HG03175 (cell line): ENCODE results near the gene CYP11A1.
"Not testable (repeated sequence)": the region's sequence is repeated elsewhere in the genome, so short reads cannot be mapped to it uniquely, and the experiment has no call there.

Source experiments
- ATAC-seq: cut with Tn5 transposase; IDR thresholded peaks from one replicate; pipeline ENCODE4 v1.9.1; 2021; ENCODE audit warnings: mild to moderate bottlenecking, moderate library complexity; ENCODE audit not compliant: unreplicated experiment

CYP11A1 gene

DNA sequence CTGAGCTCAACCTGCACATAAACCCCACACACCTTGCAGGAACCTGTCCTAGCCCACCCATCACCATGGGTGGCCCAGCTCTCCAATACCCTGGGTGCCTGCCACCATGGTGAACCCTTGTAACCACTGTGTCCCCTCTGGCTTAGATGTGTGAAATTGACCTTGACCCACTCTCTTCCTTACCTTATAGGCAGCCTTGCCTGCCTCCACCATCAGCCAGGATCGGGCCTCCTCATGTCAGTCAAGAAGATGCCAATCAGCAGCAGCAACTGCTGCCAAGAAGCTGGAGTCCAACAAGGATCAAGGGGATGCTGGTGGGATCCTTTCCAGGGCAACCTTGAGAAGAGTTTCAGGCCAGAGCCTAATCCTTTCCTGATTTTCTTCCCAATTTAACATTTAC, 8.8 kb upstream of the CYP11A1 start:
- ATAC-seq = no peak

DNA sequence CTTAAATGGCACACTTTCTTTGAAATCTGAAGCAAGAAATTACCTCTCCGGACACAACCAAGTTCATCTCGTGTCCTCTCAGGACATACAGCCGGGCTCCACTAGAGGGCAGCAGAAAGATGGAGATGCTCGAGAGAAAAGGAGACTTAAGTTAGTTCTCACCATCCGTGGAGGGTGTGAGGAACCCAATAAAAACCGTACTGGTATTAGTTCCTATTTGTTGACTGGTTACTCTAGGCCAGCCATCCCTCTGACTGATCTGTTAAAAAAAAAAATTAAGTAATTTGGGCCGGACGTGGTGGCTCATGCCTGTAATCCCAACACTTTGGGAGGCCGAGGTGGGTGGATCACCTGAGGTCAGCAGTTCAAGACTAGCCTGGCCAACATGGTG, 7.9 kb upstream of the CYP11A1 start:
- peak; percentile 54 for ATAC-seq

DNA sequence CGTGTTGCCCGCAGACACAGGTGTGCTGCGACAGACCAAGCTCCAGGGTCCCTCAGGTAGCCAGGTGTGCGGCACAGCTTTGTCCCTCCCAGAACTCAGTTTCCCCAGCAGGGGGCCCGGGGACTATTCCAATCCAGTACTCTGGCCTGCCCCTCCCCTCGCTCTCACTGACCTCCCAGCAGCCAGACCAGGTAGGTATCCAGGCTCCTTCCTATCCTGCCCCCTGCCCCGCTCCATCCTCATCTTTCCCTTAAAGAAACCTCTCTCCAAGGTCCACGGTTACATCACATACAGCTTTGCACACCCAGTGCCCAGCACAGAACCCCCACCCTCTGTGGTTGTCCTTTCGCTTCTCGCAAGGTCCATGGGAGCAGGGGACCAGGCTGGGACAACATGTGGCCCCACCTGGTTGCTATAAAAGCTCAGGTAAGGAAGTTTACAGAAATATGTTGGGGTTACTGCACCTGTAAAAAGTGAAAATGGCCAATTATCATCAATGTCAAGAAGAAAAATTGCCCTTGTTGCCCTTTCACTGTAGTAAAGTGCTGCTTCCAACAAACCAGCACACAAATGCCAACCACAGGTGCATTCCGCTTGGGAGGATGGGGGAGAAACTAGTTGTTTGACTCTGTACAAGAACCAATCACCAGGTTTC, 7.3 kb upstream of the CYP11A1 start:
- peak; percentile 13 for ATAC-seq

DNA sequence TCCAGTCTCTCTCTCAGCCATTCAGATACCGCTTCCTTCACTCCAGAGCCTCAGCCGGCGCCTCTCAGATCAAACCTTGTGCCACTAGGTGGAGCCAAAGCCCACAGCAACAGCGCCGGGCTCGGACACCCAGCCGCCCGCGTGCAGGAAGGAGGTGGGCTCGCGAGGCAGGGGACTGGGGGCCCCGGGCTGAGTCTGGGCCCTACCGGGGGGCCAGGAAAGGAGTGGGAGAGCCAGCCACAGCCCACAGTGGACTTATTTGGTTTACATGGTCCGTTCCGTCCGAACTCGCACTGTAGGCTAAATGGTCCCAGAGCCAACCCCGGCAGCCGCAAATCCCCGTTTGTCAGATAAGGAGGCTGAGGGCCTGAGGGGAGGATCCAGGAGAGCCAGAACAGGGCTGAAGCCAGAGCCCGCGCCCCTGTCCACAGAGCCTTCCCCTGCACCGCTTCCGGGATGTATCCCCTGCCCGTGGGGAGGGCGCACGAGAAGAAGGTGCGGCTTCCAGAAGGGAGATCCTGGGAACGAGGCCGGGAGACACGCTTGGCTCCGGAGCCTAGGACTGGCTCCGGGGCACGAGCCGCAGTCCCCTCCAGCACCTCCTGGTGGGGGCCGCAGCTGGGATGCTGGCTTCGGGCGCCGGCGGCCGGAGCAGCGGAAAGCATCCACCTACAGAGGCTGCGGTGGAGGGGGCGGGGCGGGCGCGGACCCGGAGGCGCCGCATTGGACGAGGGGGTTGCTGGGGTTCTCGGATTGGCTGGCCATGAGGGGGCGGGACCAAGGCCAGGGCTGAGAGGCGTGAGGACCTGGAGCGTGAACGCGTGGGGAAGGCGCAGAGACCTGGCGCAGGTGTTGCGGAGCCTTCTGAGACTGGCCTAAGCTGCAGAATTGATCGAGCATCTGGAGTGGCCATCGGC, 6.5 kb upstream of the CYP11A1 start:
- peak; percentile 75 for ATAC-seq

DNA sequence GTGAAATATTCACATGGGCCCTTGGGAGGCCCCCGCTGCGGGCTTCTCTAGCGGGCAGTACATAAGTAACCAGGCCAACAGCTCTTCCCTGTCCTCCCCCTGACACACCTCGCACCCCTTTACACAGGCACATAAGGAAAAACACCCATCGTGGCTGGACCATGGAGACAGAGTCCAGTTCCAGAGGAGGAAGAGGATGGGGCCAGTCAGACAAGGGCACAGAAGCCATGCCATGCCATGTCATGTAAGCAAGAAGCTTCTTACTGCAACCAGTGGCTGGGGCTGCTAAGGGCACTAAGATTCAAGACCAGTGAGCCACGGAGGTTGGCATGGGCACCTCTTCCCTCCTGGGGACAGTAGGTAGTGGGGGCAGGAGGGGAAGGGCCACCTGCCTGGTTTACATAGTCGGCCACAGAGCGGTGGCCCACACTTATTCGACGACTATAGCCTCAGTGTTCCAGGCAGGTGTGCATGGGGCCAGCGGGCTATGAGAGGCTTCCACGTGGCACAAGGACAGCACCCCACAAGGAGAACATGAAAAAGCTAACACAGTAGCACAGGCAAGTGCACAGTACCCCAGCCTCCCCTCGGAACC, 5.7 kb upstream of the CYP11A1 start:
- no peak for ATAC-seq

DNA sequence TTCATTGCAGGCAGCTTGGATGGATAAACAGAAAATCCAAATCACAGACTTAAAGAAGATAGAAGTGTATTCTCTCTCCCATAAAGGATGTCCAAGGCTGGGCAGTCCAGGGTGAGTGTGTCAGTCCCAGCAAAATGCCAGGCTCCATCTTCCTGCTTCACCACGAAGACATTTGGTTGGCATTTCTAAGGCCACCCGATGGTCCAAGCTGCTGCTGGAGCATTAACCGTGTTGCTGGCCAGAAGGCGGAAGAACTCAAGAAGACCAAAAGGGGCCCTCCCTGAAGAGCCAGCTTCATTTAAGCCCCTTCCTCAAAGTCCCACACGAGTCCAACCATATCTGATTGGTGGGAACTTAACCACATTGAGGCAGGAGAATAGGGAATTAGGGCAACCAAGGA, 3.0 kb upstream of the CYP11A1 start:
- ATAC-seq = no peak

DNA sequence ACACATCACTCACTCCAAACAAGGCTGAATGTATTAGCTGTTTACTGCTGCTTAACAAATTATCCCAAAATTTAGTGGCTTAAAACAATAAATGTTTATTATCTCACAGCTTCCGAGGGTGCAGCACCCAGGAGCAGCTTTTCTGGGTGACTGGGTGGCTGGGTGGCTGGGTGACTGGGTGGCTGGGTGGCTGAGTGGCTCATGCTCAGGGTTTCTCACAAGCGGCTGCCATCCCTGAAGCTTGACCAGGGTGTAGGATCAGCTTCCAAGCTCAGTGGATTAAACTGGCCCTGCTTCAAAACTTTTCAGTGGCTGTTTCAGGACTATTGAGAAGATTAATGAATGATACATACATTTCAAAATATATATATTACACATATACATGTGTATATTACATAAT, 2.3 kb upstream of the CYP11A1 start:
- ATAC-seq = no peak

DNA sequence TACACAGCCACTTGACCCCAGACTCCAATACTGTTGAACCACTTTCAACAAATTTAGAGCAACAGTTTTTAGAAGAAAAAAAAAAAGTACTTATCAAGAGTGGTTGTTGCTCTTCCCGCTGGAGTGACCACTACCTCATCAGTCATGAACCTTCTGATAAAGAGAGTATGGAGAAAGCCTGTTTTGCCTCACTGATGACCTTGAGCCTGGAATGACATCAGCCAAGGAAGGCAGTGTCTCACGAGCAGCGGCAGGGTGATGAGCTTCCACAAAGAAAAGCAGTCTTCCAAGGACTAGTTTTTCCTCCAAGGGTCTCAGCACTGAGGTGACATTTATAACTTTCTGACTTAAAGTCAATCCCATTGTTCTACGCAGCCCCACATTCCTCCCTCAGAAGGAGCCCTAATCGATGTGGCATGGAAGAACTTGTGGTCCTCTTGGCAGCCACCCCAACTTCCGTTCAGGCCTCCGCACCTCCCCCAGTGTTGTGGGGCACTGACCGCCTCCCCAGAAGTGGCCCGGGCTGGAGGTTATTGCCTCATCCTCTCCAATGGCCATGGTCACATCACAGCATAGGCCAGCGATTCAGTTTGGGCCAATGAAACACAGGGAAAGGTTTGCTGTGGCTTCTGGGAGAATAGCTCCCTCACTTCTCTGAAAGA, 1.8 kb upstream of the CYP11A1 start:
- ATAC-seq = no peak

DNA sequence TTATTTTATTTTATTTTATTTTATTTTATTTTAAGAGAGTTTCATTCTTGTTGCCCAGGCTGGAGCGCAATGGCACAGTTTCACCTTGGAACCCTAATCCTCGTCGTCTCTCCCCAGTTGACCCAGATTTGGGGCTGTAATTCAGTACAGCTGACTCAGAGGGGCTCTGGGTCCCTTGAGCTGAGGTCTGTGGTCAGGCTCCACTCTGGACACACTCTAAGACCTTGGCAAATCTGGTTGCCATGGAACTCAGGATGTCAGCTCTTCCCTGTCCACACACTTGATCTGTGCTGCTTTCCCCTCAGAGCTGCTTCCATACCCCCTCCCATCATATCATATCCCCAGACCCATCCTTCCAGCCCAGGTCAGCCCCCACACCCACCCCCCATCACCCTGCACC, 675 bp upstream of the CYP11A1 start:
- ATAC-seq = no peak

DNA sequence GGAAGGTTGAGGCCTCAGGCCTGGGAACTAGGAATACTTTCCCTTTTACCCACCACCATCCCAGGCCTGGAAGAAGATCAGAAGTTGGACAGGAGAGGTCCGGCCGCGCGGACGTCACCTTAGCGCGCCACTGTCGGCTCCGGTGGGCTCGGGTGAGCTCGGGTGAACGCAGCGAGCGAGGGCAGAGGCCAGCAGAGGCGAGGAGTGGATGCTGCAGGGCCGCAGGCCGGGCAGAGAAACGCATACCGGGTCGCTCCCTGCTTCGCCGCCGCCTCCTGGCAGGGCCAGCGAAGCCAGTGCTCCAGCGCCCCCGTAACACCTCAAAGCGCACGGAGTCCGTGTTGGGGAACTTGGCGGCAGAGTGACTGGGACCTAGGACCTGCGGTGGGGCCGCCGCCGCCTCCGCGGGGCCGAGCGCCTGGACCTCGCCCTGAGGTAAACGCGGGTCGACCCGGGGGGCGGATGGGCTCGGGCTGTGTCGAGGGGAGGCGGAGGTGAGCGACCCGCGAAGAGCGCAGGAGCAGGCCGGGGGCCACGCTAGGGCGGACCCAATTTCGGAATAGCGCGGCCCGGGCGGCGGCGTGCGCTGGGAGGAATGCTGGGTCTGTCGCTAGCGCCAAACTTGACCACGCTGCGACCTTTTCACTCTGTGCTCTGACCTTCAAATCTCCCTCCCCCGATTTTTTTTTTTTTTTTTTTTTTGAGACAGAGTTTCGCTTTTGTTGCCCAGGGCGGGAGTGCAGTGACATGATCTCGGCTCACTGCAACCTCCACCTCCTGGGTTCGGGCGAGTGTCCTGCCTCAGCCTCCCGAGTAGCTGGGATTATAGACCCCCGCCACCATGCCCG, 1.6 kb downstream of the CYP11A1 start:
- ATAC-seq = no peak

DNA sequence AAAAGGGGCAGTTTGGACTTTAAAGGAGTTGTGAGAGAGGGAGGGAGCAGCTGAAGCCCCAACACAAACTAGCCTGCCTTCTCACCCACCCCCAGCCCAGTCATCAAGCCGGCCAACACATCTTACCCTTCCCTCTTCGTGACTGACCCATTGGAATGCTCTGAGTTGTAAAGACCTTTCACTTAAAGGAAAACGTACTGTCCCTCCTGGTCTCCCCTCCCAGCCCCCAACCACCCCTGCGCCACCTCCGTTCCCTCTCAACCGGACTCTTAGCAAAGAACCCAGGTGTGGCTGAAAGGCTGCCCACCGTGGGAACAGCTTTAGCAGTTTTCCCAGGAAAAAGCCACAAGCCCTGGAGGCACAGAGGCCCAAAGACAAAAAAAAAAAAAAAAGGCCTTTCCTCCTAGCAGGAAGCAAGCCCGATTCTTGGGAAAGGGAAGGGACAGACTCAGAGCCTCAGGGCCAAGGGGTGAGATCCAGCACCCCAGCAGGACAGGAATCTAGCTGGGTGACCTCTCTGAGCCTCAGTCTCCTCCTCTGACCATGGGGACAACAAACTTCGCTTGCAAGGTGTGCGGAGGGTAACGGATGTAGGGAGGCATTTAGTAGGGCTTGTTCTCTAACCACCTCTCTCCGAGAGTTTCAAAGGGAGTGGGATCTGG, 2.4 kb downstream of the CYP11A1 start:
- no peak for ATAC-seq

DNA sequence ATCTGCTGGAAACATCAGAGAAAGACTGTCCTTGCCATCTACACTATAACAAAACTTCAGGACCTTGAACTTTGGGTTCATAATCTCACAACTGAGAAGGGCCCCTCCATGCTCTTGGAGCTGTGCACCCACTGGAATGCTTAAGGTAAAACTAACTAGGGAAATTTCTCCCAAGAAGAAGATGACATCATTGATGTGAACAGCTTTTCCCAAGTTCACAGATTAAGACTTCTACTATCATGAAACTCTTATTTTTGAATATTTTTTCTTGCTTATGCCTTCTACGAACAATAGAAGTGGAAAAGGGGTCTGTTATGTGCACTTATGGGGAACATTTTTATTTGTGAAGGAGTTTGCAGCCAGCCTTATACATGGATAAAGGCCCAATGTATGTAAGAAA, 5.0 kb downstream of the CYP11A1 start:
- no peak for ATAC-seq

DNA sequence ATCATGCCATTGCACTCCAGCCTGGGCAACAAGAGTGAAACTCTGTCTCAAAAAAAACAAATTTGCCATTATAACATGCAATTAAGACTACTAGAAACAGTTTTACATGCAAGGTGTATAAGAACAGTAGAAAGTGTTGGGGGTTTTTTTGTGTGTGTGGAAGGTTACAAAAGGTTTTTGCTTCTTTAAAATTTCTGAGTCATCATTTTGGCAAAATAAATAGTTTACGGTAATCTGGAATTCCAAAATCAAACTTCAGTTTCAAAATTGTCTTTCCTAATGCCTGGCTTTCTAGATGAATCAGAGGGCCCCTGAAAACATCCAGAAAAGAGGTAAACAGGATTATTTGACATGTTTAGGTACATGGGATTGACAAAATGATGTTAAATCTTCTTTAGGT, 6.6 kb downstream of the CYP11A1 start:
- ATAC-seq = not testable (repeated sequence)

DNA sequence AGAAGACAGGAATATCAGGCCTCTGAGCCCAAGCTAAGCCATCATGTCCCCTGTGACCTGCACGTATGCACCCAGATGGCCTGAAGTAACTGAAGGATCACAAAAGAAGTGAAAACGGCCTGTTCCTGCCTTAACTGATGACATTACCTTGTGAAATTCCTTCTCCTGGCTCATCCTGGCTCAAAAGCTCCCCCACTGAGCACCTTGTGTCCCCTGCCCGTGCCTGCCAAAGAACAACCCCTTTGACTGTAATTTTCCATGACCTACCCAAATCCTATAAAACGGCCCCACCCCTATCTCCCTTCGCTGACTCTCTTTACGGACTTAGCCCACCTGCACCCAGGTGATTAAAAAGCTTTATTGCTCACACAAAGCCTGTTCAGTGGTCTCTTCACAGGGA, 8.1 kb downstream of the CYP11A1 start:
- ATAC-seq = not testable (repeated sequence)

DNA sequence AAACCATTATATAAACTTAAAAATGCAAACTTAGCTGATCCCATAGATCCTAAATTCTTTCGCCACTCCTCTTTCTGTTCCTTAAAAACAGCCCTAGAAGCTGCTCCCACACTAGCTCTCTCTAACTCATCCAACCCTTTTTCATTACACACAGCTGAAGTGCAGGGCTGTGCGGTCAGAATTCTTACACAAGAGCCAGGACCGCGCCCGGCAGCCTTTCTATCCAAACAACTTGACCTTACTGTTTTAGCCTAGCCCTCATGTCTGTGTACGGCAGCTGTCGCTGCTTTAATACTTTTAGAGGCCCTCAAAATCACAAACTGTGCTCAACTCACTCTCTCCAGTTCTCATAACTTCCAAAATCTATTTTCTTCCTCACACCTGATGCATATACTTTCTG, 9.9 kb downstream of the CYP11A1 start:
- not testable (repeated sequence) for ATAC-seq

DNA sequence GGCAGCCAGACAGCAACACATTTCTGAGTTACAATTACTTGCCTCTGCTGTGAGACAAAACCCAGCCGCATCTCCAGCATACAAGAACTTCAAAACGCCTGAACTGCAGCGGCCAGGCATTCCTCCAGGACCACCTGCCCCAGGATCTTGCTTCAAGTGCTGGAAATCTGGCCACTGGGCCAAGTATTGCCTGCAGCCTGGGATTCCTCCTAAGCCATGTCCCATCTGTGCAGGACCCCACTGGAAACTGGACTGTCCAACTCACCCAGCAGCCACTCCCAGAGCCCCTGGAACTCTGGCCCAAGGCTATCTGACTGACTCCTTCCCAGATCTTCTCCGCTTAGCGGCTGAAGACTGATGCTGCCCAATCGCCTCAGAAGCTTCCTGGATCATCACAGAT, 11.4 kb downstream of the CYP11A1 start:
- not testable (repeated sequence) for ATAC-seq

DNA sequence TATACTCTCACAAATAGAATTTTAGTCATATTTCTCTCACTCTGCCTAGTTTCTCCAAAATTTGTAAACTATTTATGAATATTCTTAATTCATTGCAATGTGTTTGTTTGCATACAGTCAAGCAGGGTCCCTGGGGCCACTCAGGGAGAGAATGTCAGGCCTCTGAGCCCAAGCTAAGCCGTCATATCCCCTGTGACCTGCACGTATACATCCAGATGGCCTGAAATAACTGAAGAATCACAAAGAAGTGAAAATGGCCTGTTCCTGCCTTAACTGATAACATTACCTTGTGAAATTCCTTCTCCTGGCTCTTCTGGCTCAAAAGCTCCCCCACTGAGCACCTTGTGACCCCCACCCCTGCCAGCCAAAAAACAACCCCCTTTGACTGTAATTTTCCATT, 13.5 kb downstream of the CYP11A1 start:
- not testable (repeated sequence) for ATAC-seq

DNA sequence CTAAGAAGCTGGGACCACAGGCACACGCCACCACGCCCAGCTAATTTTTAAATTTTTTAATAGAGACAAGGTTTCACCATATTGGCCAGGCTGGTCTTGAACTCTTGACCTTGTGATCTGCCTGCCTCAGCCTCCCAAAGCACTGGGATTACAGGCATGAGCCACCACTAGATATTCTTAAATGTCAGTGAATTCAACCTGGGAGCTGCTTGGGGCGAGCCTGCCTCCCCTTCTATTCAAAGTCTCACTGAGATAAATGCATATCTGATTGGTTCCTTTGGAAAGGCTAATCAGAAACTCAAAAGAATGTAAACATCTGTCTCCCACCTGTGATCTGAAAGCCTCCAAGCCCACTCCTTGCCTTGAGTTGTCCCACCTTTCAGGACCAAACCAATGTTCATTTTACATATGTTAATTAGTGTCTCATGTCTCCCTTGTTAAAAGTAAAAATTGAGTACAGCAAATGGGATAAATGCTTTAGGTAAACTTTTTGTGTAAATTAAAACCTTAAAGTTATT, 15.0 kb downstream of the CYP11A1 start:
- no peak for ATAC-seq

DNA sequence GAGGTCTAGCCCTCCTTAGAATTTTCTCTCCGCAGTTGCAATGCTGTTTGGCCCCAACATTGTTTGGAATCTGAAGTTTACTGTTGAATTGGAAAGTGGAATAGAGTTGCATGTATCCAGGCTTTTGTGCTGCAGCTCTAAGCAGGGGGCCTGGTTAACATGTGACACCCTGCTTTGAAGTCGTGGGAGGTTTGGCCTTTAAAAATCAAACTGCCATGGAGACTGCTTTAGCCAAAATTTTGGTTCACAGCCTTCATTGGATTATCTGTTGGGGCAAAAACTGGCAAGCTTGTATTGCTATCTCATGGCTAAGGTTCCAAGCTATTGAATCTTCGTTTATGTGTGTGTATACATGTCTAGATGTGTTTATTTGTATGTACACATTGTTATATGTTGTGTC, 15.8 kb downstream of the CYP11A1 start:
- no peak for ATAC-seq
